Suppressor macrophage treated with lipopolysaccharide for 4 hours (primary cell): Measurements from ENCODE around the gene PLEKHO1.
A peak's percentile ranks its signal among the peaks of the same experiment; 100 is the strongest.

Source experiments
- DNase-seq: peaks from one replicate; pipeline ENCODE4 v3.0.0-alpha.2; 2020

The PLEKHO1 gene

GRCh38 chr1:150150133-150151021 lies 661 bp downstream of the PLEKHO1 start:
- peak; percentile 55 for DNase-seq

DNA sequence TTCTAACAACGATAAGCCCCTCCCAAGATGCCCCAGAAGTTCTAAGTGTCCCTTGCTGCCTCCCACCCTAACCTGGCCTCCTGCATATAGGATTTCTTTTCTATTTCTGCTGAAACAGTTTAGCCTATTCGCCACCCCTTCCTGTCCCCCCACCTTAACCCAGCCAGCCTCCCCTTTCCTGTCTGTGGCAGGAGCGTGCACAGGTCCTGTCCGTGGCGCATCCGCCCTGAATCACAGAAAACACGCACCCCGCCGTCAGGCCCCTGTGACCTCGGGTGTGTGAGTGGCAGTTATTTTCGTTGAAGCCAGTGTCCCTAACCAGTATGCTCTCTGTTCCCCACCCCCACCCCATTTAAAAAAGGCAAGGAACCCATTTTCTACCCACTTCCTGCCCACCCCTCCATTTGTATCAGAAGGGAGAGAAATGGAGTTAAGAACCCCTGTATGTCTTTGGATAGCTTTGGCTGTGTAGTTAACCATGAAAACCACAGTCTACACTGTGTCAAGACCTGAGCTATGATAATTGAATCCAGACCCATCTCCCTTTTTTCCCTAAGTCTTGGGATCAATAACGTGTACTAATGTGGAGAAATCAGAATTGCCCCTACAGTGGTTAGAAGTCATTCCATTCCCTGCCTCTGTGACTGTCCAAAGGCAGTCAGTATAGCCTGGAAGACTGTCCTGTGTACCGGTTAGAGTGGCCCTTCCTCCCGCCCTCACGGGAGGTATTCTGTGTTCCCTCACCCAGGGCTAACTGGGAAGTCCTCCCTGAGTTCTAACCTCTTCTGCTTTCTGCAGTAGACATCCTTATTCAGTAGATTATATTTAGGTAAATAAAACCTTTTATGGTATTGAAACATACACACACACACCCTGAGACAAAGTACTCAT lies 1.8 kb downstream of the PLEKHO1 start:
- DNase-seq: peak; percentile 60

GRCh38 chr1:150152182-150152536 lies 2.4 kb downstream of the PLEKHO1 start:
- DNase-seq: peak; percentile 36

DNA sequence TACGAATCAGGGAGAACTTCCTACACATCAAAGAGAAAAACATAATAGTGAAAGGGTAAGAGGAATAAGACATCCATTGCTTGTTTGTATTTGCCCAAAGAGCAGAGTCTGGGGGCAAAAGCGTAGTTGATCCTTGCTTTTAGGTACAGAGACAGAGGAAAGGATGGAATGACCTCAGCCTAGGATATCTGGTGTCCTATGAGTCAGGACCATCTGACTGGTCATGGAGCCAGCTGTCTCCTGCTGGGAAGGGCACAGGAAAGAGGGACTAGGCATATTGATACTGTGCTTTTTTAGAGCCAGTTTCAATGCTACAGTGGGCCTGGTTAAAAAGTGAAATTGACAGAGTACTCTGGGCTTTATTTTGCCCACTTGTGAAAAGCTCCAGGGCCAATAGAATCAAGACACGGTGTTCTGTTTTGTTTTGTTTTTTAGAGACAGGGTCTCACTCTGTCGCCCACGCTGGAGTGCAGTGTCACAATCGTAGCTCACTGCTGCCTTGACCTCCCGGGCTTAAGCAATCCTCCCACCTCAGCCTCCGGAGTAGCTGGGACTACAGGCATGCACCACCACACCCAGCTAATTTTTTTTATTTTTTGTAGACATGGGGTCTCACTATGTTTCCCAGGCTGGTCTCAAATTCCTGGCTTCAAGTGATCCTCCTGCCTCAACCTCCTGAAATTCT lies 3.2 kb downstream of the PLEKHO1 start:
- peak; percentile 86 for DNase-seq

DNA sequence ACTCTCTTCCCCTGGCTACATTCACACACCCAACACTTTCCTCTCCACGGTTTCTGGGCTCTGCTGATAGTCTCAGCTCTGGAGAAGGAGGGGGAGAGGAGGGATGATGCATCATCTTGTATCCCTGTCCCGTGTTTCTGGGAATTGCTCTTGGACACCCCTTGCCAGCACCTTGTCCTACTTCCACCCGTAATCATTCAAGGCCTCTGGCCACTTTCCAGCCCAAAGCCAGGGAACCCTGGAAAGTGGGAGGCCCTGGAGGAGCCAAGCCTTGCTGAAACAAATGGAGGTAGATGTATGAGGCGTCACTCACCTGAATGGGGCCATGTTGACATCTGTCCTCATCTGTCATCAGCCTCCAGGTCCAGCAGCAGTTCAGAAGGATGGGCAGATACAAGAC lies 4.4 kb downstream of the PLEKHO1 start:
- no peak for DNase-seq

DNA sequence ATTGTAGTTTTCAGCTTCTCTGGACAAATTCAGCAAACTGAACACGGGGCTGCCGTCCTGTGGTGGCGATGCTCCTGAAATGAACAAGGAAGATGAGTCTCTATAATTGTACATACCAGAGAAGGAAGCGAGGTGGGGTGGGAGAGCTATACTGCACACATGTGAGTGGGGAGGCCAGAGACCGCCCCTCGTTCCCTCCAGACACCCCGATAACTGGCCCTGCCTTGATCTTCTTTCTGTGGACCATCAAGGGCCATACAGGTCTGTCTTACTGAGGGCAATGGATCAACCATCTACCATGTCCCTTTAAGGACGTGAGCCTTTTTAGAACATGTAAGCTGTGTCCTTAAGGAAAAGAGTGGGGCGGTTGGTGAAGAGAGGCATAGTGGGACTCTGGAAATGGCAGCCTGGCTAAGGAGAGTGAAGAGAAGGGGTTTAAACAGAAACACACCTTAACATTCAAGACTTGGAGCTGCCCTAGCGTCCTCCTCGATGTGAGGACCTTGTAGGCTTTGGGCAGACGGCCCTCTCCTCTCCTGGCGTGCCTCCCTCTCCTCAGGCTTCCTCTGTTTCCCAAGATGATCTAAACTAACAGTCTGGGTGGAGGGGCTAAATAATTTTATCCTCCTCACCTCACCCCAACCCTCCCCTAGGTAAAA lies 5.8 kb downstream of the PLEKHO1 start:
- no peak for DNase-seq

DNA sequence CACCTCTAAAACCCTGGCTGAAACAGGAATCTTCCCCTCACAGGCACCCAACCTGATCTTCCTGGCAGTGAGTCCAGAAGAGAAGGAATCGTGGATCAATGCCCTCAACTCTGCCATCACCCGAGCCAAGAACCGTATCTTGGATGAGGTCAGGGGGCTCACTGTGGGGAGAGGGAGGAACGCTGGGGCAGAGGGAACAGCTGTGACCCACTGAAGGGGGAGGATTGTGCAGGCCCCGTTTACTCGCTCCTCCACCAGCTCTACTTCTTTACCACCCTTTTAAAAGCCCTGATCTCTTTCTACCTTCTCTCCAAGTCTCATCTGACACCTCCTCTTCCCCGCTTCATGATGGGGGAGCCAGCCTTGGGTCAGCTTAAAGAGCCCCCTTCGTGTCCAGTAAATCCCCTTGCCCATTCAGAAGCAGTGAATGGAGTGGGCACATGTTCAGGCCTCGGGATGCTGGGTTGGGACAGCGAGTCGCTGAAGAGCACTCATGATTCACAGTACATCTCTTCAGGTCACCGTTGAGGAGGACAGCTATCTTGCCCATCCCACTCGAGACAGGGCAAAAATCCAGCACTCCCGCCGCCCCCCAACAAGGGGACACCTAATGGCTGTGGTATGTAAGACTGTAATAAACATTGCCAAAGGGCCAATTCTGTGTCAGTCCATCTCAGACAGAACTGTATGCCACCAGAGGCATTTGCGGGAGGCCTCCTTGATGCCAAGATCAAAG lies 7.3 kb downstream of the PLEKHO1 start:
- DNase-seq: no peak

- DNase-seq: peak; percentile 81
Measured at GRCh38 chr1:150159550-150159949, 9.8 kb downstream of the PLEKHO1 start.

DNA sequence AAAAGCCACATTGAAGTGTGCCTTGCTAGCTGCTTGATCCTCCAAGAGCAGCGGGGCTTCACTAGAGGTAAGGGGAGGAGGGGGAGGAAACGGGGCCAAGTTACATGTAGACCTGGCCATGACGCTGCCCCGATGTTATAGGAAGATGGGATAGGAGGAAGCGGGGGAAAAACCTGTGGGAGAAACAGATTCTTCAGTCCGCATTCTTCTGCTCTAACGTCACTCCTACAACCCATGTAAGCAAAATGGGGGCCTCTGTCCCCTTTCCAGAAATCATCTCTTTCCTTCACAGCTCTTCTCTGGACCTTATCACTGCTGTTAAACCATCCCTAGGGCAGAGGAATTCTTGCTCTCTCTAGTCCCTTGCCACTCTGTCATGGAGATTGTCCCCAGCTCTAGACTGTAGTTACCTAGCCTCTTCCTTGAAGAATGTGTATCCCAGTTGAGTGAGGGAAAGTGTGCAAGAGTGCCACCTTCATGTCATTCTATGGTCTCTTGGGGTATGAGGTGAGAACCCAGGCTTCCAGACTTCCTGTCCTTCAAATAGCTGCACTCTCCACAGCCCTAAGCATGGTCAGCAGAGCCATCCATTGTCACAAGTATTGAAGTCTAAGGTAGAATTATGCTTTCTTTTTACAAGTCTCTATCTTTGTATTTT lies 11.4 kb downstream of the PLEKHO1 start:
- DNase-seq: peak; percentile 58

- peak; percentile 52 for DNase-seq
Measured at GRCh38 chr1:150161747-150162581, 12.2 kb downstream of the PLEKHO1 start.

DNA sequence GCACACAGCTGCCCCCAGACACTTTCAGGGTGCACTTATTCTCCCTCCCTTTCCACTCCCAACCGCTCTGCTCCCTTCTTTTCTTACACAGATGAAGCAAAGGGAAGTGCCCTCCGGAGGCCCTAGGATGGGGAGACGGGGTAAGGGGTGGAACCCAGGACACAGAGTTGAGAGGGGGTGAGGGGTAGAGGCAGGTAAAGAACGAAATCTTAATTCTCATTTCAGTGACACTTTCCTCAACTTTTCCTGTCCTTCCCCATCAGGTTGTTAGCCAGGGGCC lies 12.8 kb downstream of the PLEKHO1 start:
- DNase-seq: no peak

GRCh38 chr1:150162862-150163706 lies 13.4 kb downstream of the PLEKHO1 start:
- DNase-seq: peak; percentile 98

- peak; percentile 61 for DNase-seq
Measured at GRCh38 chr1:150164224-150164623, 14.5 kb downstream of the PLEKHO1 start.

DNA sequence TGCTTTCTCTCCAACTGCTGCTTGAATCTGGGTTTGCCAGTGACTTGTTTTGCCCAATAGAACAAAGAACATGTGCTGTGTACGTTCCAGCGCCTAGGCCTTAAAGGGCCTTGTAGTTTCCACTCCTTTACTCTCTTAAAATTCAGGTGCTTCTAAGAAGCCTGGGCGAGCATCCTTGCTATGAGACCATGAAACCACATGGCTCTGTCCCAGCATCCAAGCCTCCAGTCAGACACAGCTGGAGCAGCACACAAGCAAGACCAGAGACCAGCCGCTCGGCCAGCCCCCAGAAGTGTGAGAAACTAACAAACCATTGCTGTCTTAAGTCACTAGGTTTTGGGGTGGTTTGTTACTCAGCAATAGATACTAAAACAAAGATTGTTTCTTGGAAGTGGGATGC lies 15.1 kb downstream of the PLEKHO1 start:
- DNase-seq: no peak

DNA sequence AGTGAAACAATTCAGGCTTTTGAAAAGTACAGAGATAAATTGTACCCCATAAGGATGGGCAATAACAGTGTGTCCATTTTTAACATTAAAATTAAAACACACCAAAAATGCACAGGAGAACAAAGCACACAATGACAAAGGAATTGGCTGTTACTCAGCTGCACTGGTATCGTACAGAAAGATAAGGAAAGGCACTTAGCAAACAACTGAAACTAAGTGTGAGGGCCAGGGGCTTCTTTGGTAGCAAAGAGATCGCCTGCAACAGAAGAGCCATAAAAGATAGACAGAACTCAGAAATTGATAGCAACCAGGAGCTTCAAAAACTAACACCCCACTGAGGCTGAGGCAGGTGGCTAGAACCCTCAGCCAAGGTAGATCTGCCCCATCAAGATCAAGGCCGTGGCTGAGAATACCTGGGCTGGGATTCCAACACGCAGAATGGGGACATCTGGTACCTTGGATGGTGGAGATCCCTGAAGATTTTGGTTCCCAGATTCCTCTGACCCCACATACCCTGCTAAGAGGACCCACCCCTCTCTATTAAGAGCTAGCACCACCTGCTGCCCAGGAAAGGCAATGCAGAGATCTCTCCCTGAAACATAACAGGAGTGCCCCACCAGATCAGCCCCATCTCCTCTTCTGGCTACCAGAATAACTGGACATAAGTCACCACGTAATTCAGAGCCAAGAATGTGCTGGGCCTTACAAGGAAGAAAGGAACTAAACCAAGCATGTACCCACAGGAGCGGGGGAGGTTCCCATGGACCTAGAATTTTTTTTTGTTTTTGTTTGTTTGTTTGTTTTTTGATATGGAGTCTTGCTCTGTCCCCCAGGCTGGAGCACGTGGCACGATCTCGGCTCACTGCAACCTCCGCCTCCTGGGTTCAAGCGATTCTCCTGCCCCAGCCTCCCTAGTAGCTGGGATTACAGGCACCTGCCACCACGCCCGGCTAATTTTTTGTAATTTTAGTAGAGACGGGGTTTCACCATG lies 16.2 kb downstream of the PLEKHO1 start:
- DNase-seq: peak; percentile 69

DNA sequence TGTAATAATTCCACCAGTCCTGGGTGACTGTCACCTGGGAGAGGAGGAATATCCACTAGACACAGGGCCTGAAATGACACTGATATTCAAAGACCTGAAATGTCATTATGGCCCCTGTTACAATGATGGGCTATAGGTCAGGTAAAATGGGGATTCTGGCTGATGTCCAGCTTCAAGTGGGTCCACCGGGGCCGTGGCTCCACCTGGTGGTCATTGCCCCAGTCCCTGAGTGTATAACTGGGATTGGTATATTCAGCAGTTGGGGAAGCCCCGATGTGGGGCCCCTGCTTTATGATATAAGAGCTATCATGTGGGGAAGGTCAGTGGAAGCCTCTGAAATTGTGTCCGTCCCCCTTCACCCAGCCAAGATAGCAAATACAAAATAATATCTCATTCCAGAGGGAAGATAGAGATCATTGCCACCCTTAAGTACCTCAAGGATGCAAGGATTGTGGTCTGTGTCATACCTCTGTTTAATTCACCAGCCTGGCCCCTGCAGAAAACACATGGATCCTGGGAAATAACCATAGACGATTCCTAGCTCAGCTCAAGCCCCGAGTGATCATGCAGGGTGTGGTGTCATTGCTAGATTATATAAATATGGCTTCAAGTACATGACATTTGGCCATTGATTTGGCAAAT lies 19.4 kb downstream of the PLEKHO1 start:
- DNase-seq: peak; percentile 71

GRCh38 chr1:150171801-150172200 lies 22.1 kb downstream of the PLEKHO1 start:
- DNase-seq: no peak

- no peak for DNase-seq
Measured at GRCh38 chr1:150173141-150173585, 23.4 kb downstream of the PLEKHO1 start.
